MM.1S (cell line): ENCODE measurements around the gene AMDHD1.

Experiments used
- DNase-seq: peaks from one replicate; pipeline ENCODE4 v3.0.0-alpha.2; 2015
- H2AFZ ChIP-seq: fragments of 300-600 bp; sonication (generic); 2 replicates; pipeline ENCODE4 v1.6.0; 2016; ENCODE audit warnings: antibody characterized with exemption, low read length
- H3F3A ChIP-seq: fragments of 300-600 bp; sonication (generic); 2 replicates; pipeline ENCODE4 v1.6.1; 2016; ENCODE audit warnings: mild to moderate bottlenecking, antibody characterized with exemption, low read length, moderate library complexity, mixed read lengths; ENCODE audit not compliant: insufficient read depth
- H3K27ac ChIP-seq: fragments of 300-600 bp; sonication (generic); 2 replicates; pipeline ENCODE4 v1.5.1; 2016; ENCODE audit warnings: mild to moderate bottlenecking, low read length
- H3K27me3 ChIP-seq: fragments of 300-600 bp; sonication (generic); replicated peaks from 2 replicates; pipeline ENCODE4 v1.6.0; 2016; ENCODE audit warnings: low read length; ENCODE audit not compliant: insufficient read depth
- H3K36me3 ChIP-seq: fragments of 300-600 bp; sonication (generic); replicated peaks from 2 replicates; pipeline ENCODE4 v1.6.1; 2016; ENCODE audit warnings: mild to moderate bottlenecking, low read length, mixed read lengths; ENCODE audit not compliant: insufficient read depth
- H3K4me1 ChIP-seq: fragments of 300-600 bp; sonication (generic); 2 replicates; pipeline ENCODE4 v1.6.1; 2016; ENCODE audit warnings: low read length, mixed read lengths
- H3K4me2 ChIP-seq: fragments of 300-600 bp; sonication (generic); 2 replicates; pipeline ENCODE4 v1.6.0; 2016; ENCODE audit warnings: low read depth, low read length
- H3K4me3 ChIP-seq: fragments of 300-600 bp; sonication (generic); 2 replicates; pipeline ENCODE4 v1.5.1; 2016; ENCODE audit warnings: low read length, mixed read lengths
- H3K79me2 ChIP-seq: fragments of 300-600 bp; sonication (generic); 2 replicates; pipeline ENCODE4 v1.6.1; 2016; ENCODE audit warnings: mixed run types, low read length, mixed read lengths
- H3K9ac ChIP-seq: fragments of 300-600 bp; sonication (generic); 2 replicates; pipeline ENCODE4 v1.6.1; 2016; ENCODE audit warnings: low read length, mixed read lengths
- H3K9me2 ChIP-seq: fragments of 300-600 bp; sonication (generic); replicated peaks from 2 replicates; pipeline ENCODE4 v1.6.1; 2016; ENCODE audit warnings: mild to moderate bottlenecking, low read length, mixed read lengths; ENCODE audit not compliant: insufficient read depth
- H3K9me3 ChIP-seq: fragments of 300-600 bp; sonication (generic); replicated peaks from 2 replicates; pipeline ENCODE4 v1.6.1; 2016; ENCODE audit warnings: mild to moderate bottlenecking, low read length, mixed read lengths; ENCODE audit not compliant: insufficient read depth
- H4K20me1 ChIP-seq: fragments of 300-600 bp; sonication (generic); 2 replicates; pipeline ENCODE4 v1.6.1; 2016; ENCODE audit warnings: mild to moderate bottlenecking, low read length, moderate library complexity, mixed read lengths; ENCODE audit not compliant: insufficient read depth
- CTCF ChIP-seq: fragments of 300-600 bp; sonication (generic); IDR thresholded peaks from 2 replicates; pipeline ENCODE4 v1.5.1; 2016; ENCODE audit warnings: antibody characterized with exemption, low read length, mixed read lengths
- EZH2 ChIP-seq: fragments of 300-600 bp; sonication (generic); optimal IDR thresholded peaks from 2 replicates; pipeline ENCODE3; 2017; ENCODE audit warnings: low read depth, mild to moderate bottlenecking, antibody characterized with exemption, low read length, mixed read lengths
- EZH2phosphoT487 ChIP-seq: fragments of 300-600 bp; sonication (generic); IDR thresholded peaks from 2 replicates; pipeline ENCODE4 v1.6.1; 2018; ENCODE audit warnings: antibody characterized with exemption, low read length

The AMDHD1 gene

GRCh38 chr12:95990136-95990535, 47.0 kb downstream of the AMDHD1 start:
- Histone ChIP-seq H3K9me2 (no peaks in the 10 kb centered on the region), H3K27ac (no peak overlapping the region), H3K4me2 (no peak overlapping the region), H3K4me1 (no peaks in the 10 kb centered on the region), H3K79me2 (no peaks in the 10 kb centered on the region), H3K27me3 (no peaks in the 10 kb centered on the region), H3K9ac (no peak overlapping the region), H3F3A (no peaks in the 10 kb centered on the region), H3K9me3 (no peaks in the 10 kb centered on the region), H3K4me3 (no peak overlapping the region), H2AFZ (no peak overlapping the region), H4K20me1 (no peaks in the 10 kb centered on the region), H3K36me3 (no peaks in the 10 kb centered on the region)
- TF ChIP-seq EZH2phosphoT487 (no peak), EZH2 (no peak), CTCF (no peak)
- DNase-seq, result no peak

GRCh38 chr12:95993907-95994306, 50.8 kb downstream of the AMDHD1 start:
- H3F3A ChIP-seq, result no peaks in the 10 kb centered on the region
- H3K36me3 ChIP-seq, result no peaks in the 10 kb centered on the region
- H3K4me2 ChIP-seq, result no peak overlapping the region
- no peaks in the 10 kb centered on the region for H3K27me3 ChIP-seq
- H3K79me2 ChIP-seq, result no peaks in the 10 kb centered on the region
- no peaks in the 10 kb centered on the region for H4K20me1 ChIP-seq
- no peaks in the 10 kb centered on the region for H3K9me3 ChIP-seq
- H2AFZ ChIP-seq, result no peak overlapping the region
- H3K27ac ChIP-seq, result no peak overlapping the region
- DNase-seq, result no peak
- H3K9me2 ChIP-seq, result no peaks in the 10 kb centered on the region
- no peak overlapping the region for H3K9ac ChIP-seq
- TF ChIP-seq EZH2phosphoT487 (no peak), CTCF (no peak), EZH2 (no peak)
- H3K4me3 ChIP-seq, result no peak overlapping the region
- no peaks in the 10 kb centered on the region for H3K4me1 ChIP-seq

GRCh38 chr12:95994476-95994875, 51.3 kb downstream of the AMDHD1 start:
- H3K4me1 ChIP-seq, result no peaks in the 10 kb centered on the region
- no peak overlapping the region for H3K9ac ChIP-seq
- H2AFZ ChIP-seq, result no peak overlapping the region
- H3K79me2 ChIP-seq, result no peaks in the 10 kb centered on the region
- H3K4me2 ChIP-seq, result no peak overlapping the region
- TF ChIP-seq EZH2 (no peak), EZH2phosphoT487 (no peak), CTCF (no peak)
- no peaks in the 10 kb centered on the region for H3K9me3 ChIP-seq
- no peaks in the 10 kb centered on the region for H3F3A ChIP-seq
- no peak for DNase-seq
- H3K27ac ChIP-seq, result no peak overlapping the region
- H3K36me3 ChIP-seq, result no peaks in the 10 kb centered on the region
- no peaks in the 10 kb centered on the region for H3K9me2 ChIP-seq
- H3K27me3 ChIP-seq, result no peaks in the 10 kb centered on the region
- H3K4me3 ChIP-seq, result no peak overlapping the region
- no peaks in the 10 kb centered on the region for H4K20me1 ChIP-seq
